Dermis blood vessel endothelial cell (primary cell): Measurements from ENCODE around the gene SLC27A1. TPM values are rescaled to one million over a fixed set of nuclear protein-coding genes. Genes with fewer than 3 reads are reported as not detected.
"Not testable (repeated sequence)": the region's sequence is repeated elsewhere in the genome, so short reads cannot be mapped to it uniquely, and the experiment has no call there.

Experiments
- DNase-seq: peaks from one replicate; pipeline ENCODE4 v3.0.0; 2010
- total RNA-seq: library from RNA; depleted of rRNA; stranded (reverse); fragments of >200 nt; gene quantifications from 2 replicates; pipeline ENCODE4 v1.2.3, GENCODE V29; 2014

SLC27A1 gene
- total RNA-seq, 1 donor from 2014 or later, result 31.7 TPM

DNA sequence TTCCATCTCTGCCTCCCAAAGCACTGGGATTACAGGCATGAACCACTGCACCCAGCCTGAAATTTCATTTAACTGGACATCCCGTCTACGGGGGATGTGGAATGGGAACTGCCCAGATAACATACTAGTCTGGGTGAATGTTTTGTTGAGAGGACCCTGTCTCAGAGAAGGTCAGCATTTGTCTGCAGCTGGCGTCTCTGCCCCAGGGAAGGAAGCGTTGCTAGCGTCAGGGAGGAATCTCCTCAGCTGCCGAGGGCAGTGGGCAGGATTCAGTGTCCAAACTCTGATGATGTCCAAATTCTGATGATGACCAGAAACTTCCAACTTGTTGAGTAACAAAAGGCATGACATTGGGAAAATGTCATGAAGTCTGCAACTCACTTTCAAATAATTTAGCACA, 12.7 kb upstream of the SLC27A1 start:
- DNase-seq, result no peak

- DNase-seq, result no peak
Measured at GRCh38 chr19:17458970-17459369, 11.4 kb upstream of the SLC27A1 start.

DNA sequence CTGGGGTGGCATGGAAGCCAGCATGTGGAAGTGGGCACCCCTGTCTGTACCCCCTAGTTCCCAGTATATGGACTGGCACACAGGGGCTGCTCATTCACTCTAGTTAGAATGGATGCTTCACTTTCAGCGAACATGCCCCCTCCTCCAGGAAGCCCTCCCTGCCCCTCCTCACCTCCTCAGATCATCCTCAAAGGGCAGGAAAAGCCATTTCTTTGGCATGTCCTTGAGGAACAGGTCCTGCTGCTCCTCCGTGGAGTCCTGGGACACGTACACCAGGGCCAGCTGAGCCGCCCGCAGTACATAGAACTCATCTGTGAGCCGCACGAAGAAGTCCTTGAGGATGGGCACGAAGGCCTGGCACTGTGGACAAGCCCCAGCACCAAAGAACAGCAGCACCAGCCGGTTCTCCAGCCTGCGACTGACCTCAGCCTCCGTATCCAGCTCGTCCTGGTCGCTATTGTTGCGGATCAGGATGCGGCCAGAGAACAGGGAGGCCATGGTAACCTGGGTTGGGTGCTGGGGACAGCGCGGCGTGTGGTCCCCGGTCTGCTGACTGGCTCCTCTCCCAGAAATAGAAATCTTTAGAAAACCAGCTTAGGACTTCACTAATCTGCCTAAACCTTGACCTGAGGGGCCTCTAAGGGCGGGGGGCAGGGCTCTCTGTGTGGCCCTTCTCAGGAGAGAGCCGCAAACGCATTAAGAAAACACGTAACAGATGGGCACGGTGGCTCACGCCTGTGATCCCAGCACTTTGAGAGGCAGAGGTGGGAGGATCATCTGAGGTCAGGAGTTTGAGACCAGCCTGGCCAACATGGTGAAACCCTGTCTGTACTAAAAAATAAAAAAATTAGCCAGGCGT, 9.7 kb upstream of the SLC27A1 start, which contains the start of gene NXNL1:
Gene NXNL1, minus strand, starts transcription at position 555 of the 859 bp plus-strand sequence. Its CDS starts 57 bp downstream, at position 498.
- no peak for DNase-seq

DNA sequence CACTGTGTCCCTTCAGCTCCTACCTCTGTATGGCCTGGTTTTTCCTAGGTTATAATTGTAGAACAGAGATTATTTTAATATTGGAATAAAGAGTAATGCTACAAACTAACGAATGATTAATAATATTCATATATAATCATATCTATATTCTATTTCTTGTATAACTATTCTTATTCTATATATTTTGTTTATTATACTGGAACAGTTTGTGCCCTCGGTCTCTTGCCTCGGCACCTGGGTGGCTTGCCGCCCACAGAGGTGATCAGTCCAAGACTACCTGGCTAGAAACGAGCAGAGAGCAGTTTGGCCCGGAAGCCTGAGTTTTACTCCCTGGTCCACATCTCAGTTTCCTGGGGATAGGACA, 3.9 kb upstream of the SLC27A1 start:
- DNase-seq, result no peak

DNA sequence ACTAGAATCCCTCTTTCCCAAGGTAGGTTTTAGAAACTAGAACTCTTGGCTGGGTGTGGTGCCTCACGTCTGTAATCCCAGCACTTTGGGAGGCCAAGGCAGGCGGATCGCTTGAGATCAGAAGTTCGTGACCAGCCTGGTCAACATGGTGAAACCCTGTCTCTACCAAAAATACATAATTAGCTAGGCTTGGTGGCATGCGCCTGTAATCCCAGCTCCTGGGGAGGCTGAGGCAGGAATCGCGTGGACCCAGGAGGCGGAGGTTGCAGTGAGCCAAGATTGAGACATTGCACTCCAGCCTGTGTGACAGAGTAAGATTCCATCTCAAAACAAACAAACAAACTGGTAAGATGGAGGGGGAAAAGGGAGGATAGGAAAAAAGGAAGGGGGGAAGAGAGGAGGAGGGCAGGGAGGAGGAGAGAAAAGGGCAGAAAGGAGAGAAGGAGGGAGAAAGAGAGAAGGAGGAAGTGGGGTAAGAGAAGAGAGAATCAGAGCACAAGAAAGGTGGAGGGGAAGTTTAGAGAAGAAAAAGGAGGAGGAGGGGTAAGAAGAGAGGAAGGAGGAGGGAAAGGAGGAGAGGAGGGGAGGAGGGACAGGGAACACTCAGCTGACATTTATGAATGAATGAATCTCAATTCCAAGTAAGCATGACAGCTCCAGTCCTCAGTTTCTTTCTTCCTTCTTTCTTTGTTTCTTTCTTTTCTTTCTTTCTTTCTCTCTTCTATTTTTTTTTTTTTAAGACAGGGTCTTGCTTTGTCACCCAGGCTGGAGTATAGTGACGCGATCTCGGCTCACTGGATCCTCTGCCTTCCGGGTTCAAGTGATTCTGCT, 2.6 kb upstream of the SLC27A1 start:
- DNase-seq, result no peak

- no peak for DNase-seq
Measured at GRCh38 chr19:17468302-17469091, 1.8 kb upstream of the SLC27A1 start.

DNA sequence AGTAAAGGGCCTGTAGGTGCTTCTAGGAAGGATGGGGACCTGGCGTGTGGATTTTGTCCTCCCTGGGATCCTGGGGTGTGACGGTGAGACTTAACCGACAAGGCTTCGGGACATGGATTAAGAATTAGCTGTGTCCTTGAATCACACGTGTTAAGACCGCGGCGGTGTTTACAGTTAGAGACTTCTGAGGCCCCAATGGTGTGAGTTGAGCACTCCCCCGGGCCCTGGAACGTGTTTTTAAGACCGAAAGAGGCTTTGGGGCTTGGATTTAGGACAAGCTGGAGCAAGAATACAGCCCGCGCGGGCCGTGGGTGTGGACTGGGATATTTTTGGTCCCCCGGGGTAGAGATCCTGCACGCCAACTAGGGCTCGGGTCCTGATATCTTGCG, 1.2 kb upstream of the SLC27A1 start:
- DNase-seq, result peak; percentile 24

GRCh38 chr19:17469481-17470067, 750 bp upstream of the SLC27A1 start:
- DNase-seq, result peak; percentile 87

GRCh38 chr19:17471410-17472125, 1.2 kb downstream of the SLC27A1 start:
- no peak for DNase-seq

GRCh38 chr19:17473041-17473440, 2.7 kb downstream of the SLC27A1 start:
- peak; percentile 88 for DNase-seq

DNA sequence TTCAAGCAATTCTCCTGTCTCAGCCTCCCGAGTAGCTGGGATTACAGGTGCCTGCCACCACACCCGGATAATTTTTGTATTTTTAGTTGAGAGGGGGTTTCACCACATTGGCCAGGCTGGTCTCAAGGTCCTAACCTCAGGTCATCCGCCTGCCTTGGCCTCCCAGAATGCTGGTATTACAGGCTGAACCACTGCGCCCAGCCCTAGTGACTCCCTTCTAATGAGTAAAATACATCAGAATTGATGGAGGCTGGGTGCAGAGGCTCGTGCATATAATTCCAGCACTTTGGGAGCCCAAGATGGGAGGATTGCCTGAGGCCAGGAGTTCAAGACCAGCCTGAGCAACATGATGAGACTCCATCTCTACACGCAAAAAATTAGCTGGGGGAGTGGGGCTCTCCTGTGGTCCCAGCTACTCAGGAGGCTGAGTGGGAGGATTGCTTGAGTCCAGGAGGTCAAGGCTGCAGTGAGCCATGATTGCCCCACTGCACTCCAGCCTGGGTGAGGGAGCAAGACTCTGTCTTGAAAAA, 4.8 kb downstream of the SLC27A1 start:
- not testable (repeated sequence) for DNase-seq

- DNase-seq, result peak; percentile 34
Measured at GRCh38 chr19:17475541-17476115, 5.3 kb downstream of the SLC27A1 start.

- no peak for DNase-seq
Measured at GRCh38 chr19:17479325-17479791, 9.0 kb downstream of the SLC27A1 start.

- DNase-seq, result no peak
Measured at GRCh38 chr19:17481986-17482385, 11.7 kb downstream of the SLC27A1 start.

DNA sequence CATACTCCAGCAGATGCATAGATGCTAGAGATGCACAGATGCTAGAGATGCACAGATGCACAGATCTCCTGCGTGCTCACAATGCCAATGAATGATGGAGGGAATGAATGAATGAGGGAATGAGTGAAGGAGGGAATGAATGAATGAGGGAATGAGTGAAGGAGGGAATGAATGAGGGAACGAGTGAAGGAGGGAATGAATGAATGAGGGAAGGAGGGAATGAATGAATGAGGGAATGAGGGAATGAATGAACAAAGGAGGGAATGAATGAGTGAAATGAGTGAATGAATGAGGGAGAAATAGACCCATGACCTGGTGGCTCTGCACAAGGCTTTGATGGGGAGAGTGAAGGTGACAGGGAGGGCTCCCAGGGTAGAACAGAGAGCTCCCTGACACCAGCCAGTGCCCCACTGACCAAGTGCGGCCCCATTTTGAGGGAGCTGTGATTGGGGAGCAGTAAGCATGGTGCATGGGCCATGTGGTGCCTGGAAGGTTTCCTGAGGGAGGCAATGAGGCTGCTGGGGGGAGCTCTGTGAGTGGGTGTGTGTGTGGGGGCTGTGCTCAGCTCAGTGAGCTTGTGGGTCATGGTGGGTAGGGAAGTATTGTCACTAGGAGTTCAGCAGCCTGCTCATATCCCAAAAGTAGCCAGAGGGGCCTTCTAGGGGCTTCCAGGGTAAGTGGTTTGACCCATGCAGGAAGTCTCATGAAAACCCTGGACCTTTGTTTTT, 12.7 kb downstream of the SLC27A1 start:
- no peak for DNase-seq

GRCh38 chr19:17483605-17484002, 13.3 kb downstream of the SLC27A1 start:
- no peak for DNase-seq

- no peak for DNase-seq
Measured at GRCh38 chr19:17484520-17485185, 14.3 kb downstream of the SLC27A1 start.

- DNase-seq, result no peak
Measured at GRCh38 chr19:17486545-17487240, 16.4 kb downstream of the SLC27A1 start.
